SU-DHL-6 (cell line): ENCODE results near the gene LSM14B.

Experiments used
- H2AFZ ChIP-seq: fragments of 200-600 bp; sonication (generic); 2 replicates; pipeline ENCODE4 v1.6.1; 2014; ENCODE audit warnings: low read depth, mild to moderate bottlenecking, moderate library complexity, mixed read lengths, antibody characterized with exemption, low read length; ENCODE audit not compliant: severe bottlenecking
- H3F3A ChIP-seq: fragments of 200-600 bp; shearing (Covaris generic); 2 replicates; pipeline ENCODE4 v1.6.0; 2016; ENCODE audit warnings: antibody characterized with exemption, mild to moderate bottlenecking; ENCODE audit not compliant: insufficient read depth
- H3K27ac ChIP-seq: fragments of 200-600 bp; sonication (generic); 2 replicates; pipeline ENCODE4 v1.5.1; 2016; ENCODE audit warnings: low read depth, mild to moderate bottlenecking, low read length, moderate library complexity, mixed read lengths
- H3K27me3 ChIP-seq: fragments of 200-600 bp; sonication (generic), shearing (Covaris generic); 2 replicates; pipeline ENCODE4 v1.6.0; 2014; ENCODE audit warnings: mild to moderate bottlenecking, low read length
- H3K36me3 ChIP-seq: fragments of 200-600 bp; sonication (generic); 2 replicates; pipeline ENCODE4 v1.6.1; 2014; ENCODE audit warnings: mild to moderate bottlenecking, low read length, mixed read lengths
- H3K4me2 ChIP-seq: fragments of 300-600, 200-600 bp; shearing (Covaris generic), sonication (generic); 2 replicates; pipeline ENCODE4 v1.6.0; 2014; ENCODE audit warnings: low read length, low read depth, mild to moderate bottlenecking; ENCODE audit not compliant: poor library complexity, severe bottlenecking
- H3K4me3 ChIP-seq: fragments of 200-600 bp; sonication (generic); 2 replicates; pipeline ENCODE4 v1.5.1; 2014; ENCODE audit warnings: antibody characterized with exemption, low read length, mild to moderate bottlenecking, mixed read lengths; ENCODE audit not compliant: insufficient read depth, poor library complexity, severe bottlenecking
- H3K79me2 ChIP-seq: fragments of 200-600 bp; sonication (generic); 2 replicates; pipeline ENCODE4 v1.6.1; 2014; ENCODE audit warnings: mild to moderate bottlenecking, low read length, moderate library complexity; ENCODE audit not compliant: insufficient read depth
- H3K9ac ChIP-seq: fragments of 200-600 bp; sonication (generic); 2 replicates; pipeline ENCODE4 v1.7.0; 2014; ENCODE audit warnings: mild to moderate bottlenecking, low read length
- H3K9me2 ChIP-seq: fragments of 200-600 bp; sonication (generic); replicated peaks from 2 replicates; pipeline ENCODE4 v1.6.1; 2014; ENCODE audit warnings: low read length; ENCODE audit not compliant: insufficient read depth
- H3K9me3 ChIP-seq: fragments of 200-600 bp; sonication (generic); 2 replicates; pipeline ENCODE4 v1.6.1; 2014; ENCODE audit warnings: low read length, mixed read lengths; ENCODE audit not compliant: insufficient read depth
- H4K20me1 ChIP-seq: fragments of 200-600 bp; sonication (generic); 2 replicates; pipeline ENCODE4 v1.6.1; 2014; ENCODE audit warnings: low read depth, mild to moderate bottlenecking, antibody characterized with exemption, low read length, moderate library complexity, mixed read lengths
- EZH2phosphoT487 ChIP-seq: fragments of 200-600 bp; sonication (generic), shearing (Covaris generic); conservative IDR thresholded peaks from 2 replicates; pipeline ENCODE4 v1.6.1; 2018; ENCODE audit warnings: mild to moderate bottlenecking, antibody characterized with exemption, low read length, moderate library complexity, mixed read lengths
- TF ChIP-seq, protein P1 (sequence below): fragments of 200-600 bp; sonication (generic); IDR thresholded peaks from one replicate; pipeline ENCODE4 v1.5.1; 2017; ENCODE audit warnings: antibody characterized with exemption, mild to moderate bottlenecking, low read length, moderate library complexity; ENCODE audit not compliant: insufficient read depth, poor library complexity, severe bottlenecking

LSM14B gene

DNA sequence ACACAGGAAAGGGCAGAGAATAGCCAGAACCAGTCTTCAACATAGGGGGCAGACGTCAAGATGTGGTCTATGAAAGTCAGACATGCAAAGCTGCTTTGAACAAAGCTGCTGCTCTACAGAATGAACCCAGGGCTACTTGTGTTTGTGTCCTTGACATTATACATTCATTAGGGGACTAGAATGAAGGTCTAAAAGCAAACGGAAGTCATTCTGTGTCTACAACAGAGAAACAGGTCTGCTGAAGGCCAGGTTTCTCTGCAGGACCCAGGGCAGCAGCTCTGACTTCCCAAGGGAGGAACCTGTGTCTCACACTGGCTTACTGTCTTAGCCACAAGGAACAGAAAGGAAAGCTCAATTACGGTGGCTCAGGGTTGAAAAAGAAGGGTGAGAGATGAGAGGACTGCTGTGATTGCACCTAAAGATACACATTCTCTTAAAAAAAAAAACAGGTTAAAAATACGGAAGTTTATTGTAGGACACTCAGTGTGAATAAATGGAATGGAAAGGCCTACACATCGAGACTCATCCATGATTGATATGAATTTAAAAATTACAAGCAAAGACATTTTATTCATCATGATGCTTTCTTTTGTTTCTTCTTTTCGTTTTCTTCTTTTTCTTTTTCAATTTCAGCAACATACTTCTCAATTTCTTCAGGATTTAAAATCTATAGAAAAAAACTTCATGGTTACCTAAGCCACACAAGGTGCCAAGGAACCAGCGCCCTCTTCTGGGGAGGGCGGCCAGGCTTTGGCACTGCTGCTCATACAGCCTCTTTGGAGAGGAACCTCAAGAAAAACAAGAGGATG is 14.2 kb downstream of the LSM14B start:
- H3K79me2 ChIP-seq, result peaks cover 23% of the 10 kb centered on the region

DNA sequence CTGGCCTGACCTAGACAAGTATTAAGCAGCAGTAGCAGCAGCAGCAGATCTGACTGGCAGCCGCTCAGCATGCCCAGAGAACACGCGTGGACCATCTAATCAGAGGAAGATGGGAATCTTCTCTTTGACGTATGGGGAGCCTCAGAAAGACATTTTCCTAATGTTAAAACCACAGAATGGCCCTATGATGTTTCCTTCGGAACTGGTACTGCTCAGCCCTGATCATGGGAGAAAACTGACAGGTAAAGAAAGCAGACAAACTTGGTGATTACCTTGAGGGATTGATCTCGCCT is 14.8 kb downstream of the LSM14B start:
- no peak for TF ChIP-seq EZH2phosphoT487
- TF ChIP-seq, protein P1, sequence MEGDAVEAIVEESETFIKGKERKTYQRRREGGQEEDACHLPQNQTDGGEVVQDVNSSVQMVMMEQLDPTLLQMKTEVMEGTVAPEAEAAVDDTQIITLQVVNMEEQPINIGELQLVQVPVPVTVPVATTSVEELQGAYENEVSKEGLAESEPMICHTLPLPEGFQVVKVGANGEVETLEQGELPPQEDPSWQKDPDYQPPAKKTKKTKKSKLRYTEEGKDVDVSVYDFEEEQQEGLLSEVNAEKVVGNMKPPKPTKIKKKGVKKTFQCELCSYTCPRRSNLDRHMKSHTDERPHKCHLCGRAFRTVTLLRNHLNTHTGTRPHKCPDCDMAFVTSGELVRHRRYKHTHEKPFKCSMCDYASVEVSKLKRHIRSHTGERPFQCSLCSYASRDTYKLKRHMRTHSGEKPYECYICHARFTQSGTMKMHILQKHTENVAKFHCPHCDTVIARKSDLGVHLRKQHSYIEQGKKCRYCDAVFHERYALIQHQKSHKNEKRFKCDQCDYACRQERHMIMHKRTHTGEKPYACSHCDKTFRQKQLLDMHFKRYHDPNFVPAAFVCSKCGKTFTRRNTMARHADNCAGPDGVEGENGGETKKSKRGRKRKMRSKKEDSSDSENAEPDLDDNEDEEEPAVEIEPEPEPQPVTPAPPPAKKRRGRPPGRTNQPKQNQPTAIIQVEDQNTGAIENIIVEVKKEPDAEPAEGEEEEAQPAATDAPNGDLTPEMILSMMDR, result no peak
- H3K9ac ChIP-seq, result no peak overlapping the region
- H3K4me3 ChIP-seq, result no peak overlapping the region
- H3K27me3 ChIP-seq, result no peaks in the 10 kb centered on the region
- peaks cover 20% of the 10 kb centered on the region for H3F3A ChIP-seq
- no peak overlapping the region for H2AFZ ChIP-seq
- no peak overlapping the region for H3K27ac ChIP-seq
- no peak overlapping the region for H3K4me2 ChIP-seq
- H4K20me1 ChIP-seq, result peaks cover 8% of the 10 kb centered on the region; the same call in 1 of the 2 replicates
- no peaks in the 10 kb centered on the region for H3K9me3 ChIP-seq
- H3K79me2 ChIP-seq, result peaks cover 29% of the 10 kb centered on the region
- no peaks in the 10 kb centered on the region for H3K9me2 ChIP-seq
- H3K36me3 ChIP-seq, result peaks cover 12% of the 10 kb centered on the region

More for the DNA sequence above, 14.2 kb downstream of the LSM14B start:
- H2AFZ ChIP-seq, result no peak overlapping the region
- H3K4me3 ChIP-seq, result no peak overlapping the region
- no peak overlapping the region for H3K27ac ChIP-seq
- no peaks in the 10 kb centered on the region for H3K27me3 ChIP-seq
- no peak overlapping the region for H3K4me2 ChIP-seq
- peaks cover 20% of the 10 kb centered on the region for H3F3A ChIP-seq
- peaks cover 6% of the 10 kb centered on the region; the same call in 1 of the 2 replicates for H4K20me1 ChIP-seq
- no peaks in the 10 kb centered on the region for H3K9me3 ChIP-seq
- H3K9ac ChIP-seq, result no peak overlapping the region
- TF ChIP-seq, protein P1, result peak; percentile 98
- no peak for TF ChIP-seq EZH2phosphoT487
- H3K9me2 ChIP-seq, result no peaks in the 10 kb centered on the region
- H3K36me3 ChIP-seq, result peaks cover 12% of the 10 kb centered on the region

DNA sequence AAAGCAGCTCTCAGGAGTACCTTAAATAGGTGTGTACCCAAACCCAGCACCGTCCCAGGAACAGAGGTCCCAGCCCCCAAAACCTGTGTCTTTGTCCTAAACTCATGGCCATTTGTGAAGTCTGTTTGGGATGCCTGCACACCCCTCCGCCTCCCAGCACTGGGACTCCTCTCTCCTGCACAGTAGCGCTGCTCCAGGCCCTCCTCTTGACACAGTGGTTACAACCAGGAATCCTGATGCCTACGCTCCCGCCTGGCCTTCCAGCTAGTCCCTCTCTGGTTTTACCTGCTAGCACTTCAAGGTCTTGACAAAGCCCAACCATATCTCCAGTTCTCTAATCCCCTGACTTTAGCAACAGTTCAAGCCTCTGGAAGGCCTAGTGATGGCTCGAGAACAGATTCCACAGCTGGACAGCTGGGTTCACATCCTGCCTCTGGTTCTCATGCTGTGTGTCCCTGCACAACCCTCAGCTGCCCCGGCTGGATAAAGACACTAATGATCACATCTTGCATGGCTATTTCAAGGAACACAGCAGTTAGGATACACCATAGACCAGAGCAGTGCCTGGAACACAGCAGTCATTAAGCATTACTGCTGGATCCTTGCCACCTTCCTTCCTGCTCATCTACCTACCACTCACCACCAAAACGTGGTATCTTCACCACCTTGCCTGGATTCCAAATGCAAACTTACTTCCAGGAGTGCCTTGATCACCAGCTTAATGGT is 15.4 kb downstream of the LSM14B start:
- peaks cover 35% of the 10 kb centered on the region for H3K79me2 ChIP-seq
- TF ChIP-seq EZH2phosphoT487, result no peak
- TF ChIP-seq, protein P1, result no peak
- no peak overlapping the region for H3K4me3 ChIP-seq
- peaks cover 20% of the 10 kb centered on the region for H3F3A ChIP-seq
- no peaks in the 10 kb centered on the region for H3K27me3 ChIP-seq
- H3K9ac ChIP-seq, result no peak overlapping the region
- peaks cover 8% of the 10 kb centered on the region; the same call in 1 of the 2 replicates for H4K20me1 ChIP-seq
- H3K27ac ChIP-seq, result no peak overlapping the region
- H3K36me3 ChIP-seq, result peaks cover 12% of the 10 kb centered on the region
- H3K9me2 ChIP-seq, result no peaks in the 10 kb centered on the region
- no peak overlapping the region for H3K4me2 ChIP-seq
- no peak overlapping the region for H2AFZ ChIP-seq
- H3K9me3 ChIP-seq, result no peaks in the 10 kb centered on the region
